ENCODE measurements around the gene FAT2. TPM values are rescaled to one million over a fixed set of nuclear protein-coding genes. Genes with fewer than 3 reads are reported as not detected.

The FAT2 gene
- total RNA-seq = under 0.01 and 0.10 TPM in 2 replicates
- 0.26 TPM for polyA plus RNA-seq (2012)

DNA sequence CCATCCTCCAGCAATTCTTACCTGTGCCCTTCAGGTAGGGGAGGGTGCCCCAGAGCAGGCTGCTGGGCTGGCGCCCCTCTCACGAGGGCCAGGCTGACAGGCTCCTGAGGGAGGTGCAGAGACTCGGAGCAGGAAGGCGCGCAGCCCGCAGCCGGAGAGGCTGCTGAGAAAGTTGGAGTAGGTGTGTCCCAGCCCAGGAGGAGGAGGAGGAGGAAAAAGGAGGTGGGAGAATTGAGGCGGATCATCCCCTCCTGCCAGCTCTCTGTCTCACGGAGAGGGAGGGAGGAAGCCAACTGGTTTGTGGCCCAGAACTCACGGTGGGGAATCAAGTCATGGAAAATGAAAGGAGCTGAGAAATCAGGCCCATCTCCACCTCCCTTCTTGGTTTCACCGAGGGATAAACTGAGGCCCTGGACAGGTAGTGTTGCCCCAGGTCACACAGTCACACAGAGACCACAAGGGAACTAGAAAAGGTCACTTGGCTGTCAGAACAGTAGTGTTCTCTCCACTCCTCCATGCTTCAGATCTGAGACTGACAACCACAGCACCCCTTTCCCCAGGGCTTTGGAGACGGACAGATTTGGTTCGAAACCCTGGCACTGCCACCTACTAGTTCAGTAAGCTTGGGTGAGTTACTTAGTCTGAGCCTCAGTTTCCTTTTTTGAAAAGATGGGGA lies at the start of gene FAT2:
FAT2 (minus strand) TSS at position 188 of the 676 bp plus-strand sequence. CDS start 22,400 bp downstream, outside the sequence.
- no peak for DNase-seq (ENCODE audit: low read depth)

GRCh38 chr5:151638619-151639018 lies 47.5 kb upstream of the FAT2 start:
- no peak for DNase-seq (ENCODE audit: low read depth)

DNA sequence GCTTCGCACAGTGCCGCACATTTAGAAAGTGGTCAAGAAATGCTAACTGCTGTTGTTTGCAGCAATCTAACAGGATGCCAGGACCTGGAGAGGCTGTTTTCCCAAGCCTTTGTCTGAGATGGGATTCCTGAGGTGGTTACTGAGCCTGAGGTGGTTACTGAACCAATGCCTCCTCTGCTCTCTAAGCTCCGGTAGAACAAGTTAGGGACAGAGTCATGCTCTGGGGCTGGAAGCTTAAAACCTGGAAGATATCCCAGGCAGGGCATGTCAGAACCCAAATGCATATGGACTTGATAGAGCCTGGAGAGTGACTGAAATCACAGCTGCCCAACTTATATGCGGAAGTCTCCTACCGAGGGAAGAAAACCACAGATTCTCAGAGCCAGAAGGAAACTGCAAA lies 46.5 kb upstream of the FAT2 start:
- no peak for DNase-seq (ENCODE audit: low read depth)

DNA sequence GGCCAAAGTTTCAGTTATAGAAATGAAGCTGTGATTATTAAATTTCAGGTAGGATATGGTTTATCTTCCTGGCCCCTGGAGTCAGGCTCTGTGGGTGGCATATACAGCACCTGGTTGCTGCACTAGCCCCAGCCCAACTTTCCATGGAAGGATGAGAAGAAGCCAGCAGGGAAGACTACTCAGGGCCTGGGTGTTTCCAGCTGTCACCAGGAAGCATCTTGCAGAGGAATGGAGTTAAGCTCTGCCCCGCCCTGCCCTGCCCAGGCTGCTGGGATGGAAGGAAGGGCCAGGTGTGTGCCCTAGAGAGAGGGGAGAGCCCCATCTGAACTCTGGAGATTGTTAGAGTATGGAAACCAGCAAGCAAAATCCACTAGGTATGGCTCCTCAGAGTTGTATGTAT lies 42.8 kb upstream of the FAT2 start:
- DNase-seq (ENCODE audit: low read depth) = no peak

- DNase-seq (ENCODE audit: low read depth) = no peak
These were observed 41.8 kb upstream of the FAT2 start for GRCh38 chr5:151632941-151633340.

GRCh38 chr5:151632524-151632923 lies 41.4 kb upstream of the FAT2 start:
- no peak for DNase-seq (ENCODE audit: low read depth)

- DNase-seq (ENCODE audit: low read depth) = no peak
These were observed 40.8 kb upstream of the FAT2 start for GRCh38 chr5:151631941-151632340.

DNA sequence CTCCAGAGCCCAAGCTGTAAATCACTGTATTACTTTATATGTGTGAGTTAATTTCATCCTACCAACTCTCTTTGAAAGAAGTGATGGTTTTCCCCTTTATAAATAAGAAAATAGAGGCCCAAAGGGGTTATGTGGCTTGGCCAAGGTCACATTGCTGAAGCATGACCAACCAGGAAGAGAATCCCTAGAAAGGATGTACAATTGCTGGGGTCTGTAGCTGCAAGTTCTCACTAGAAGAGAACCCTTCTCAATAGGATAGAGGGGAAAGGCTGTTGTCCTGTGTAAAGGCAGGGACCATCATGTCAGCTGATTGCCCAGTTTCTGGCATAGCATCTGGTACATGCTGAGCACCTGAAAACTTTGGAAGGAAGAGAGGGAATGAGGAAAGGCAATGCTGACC lies 39.0 kb upstream of the FAT2 start:
- no peak for DNase-seq (ENCODE audit: low read depth)

- peak; percentile 32 for DNase-seq (ENCODE audit: low read depth)
These were observed 37.1 kb upstream of the FAT2 start for GRCh38 chr5:151628112-151628823.

DNA sequence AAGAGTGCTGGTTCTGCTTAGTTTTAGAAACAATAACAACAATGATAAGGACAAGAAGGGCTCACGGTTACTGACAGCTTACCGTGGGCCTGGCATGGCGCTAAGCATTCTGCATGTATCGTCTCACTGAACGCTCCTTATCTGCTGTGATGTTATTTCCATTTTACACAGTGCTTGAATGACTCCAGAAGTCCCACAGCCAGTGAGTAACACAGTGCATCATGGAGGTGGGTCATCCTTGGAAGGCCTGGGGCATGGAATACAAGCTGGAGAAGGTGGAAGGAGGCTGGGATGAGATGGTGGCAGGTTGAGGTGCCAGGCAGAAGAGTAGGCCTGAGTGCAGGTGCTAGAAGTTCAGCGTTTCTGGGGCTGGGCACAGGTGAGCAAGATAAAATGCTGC lies 36.5 kb upstream of the FAT2 start:
- no peak for DNase-seq (ENCODE audit: low read depth)

DNA sequence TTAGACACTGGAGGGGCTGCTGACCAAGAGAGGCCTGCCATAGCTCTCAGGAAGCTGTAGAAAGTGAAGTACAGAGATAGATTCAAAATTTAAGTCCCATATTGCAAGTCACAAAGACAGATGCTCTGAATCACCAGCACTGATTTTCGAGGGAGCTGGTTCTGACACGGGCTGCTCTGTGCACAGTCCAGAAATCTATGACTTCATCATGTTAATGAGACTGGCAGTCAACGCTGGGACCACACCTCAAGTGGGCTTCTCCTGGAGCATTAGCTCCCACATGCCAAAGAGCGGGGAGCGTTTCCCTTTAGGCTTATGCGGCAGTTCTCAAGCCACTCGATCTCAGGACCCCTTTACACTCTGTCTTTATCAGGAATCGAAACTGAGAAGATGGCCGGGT lies 34.2 kb upstream of the FAT2 start:
- no peak for DNase-seq (ENCODE audit: low read depth)

DNA sequence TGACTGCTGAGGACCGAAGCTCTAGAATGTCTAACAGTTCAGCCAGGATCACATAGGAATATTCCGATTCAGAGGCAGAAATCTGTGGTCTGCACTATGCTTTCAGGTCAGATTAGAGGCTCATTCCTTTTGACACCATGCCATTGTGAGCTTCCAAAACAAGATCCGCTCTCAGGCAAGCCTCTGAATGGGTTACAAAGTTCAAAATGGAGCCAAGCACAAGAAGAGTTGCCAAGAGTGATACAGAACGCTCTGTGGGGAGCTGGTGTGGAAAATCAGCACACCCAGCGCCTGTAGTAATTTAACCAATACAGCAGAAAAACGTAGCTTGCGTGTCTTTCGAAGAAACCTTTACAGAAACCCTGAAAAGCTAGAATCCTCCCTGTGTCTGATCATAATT lies 33.3 kb upstream of the FAT2 start:
- no peak for DNase-seq (ENCODE audit: low read depth)

DNA sequence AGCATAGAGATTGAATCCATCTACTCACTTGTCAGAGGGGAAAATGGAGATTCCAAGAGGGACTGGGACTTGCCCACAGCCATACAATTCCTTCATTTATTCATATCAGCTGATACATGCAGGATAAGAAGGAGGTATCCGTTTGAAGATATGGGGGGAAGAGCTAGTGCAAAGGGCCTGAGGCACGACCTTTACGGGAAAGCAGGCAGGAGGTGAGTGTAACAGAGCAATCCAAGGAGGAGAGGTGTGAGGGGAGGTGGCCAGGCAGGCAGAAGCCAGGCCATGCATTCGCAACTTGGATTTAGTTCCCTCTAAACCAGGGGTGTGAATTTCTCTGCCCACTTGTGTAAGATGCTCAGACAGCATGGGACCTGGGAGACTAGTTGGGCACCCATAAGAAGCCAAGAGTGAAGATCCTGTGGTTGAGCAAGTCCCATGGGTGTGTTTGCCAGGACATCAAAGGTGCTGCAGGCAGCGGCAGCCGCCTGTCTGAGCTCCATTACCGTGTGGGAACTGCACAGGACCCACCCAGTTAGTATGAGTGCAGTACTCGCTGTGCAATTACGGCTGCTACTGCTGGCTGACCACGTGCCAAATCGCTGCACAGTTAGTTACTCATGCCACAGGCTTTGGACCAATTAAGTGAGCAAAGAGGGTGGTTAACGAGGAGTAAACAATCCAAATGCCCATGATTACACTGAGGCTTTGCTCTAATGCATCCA lies 31.4 kb upstream of the FAT2 start:
- no peak for DNase-seq (ENCODE audit: low read depth)

DNA sequence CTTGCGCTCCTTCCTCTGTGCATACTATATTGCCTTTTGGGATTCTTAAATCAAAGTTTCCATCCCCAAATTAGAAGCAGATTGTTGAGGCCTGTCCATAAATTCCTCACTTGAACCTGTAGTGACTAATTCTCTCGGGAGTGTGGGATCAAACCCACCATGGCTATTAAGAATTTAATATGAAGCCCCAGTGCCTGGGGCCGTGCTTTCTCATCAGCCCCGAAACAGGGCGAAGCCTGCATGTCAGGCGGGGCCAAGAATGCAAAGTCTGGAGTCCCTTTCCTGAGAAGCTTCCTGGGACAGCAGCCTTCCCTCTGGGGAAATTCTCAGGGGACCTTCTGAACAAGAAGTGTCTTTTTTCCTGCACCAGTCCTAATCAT lies 29.3 kb upstream of the FAT2 start:
- no peak for DNase-seq (ENCODE audit: low read depth)

DNA sequence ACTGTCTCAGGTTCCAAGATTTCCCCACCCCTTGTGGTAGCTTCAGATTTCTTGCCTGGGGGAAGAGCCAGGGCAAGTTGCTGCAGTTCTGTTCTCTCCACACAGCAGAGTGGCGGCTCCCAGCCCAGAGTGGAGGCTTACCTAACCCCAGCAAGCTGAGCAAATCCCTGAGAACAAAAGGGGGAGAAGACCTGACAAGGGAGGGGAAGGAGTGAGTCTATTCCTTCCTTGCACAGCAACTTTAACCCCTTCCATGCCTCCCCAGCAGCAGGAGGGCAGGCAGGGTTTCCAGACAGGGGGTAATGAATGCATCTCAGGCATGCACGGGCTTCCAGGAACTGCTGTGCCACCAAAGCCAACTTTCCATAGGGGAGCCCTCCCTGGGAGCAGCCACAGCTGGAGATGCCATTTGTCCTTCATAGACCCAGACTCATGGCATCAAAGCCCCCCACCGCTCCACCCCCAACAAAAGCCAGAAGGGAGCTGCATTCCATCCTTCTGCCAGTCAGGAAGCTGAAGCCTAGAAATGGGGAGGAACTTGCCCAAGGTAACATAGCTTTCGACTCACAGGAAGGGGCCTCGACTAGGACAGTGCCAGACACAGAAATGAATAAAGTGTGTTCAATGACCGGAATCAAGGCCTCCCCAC lies 28.8 kb upstream of the FAT2 start:
- peak; percentile 30 for DNase-seq (ENCODE audit: low read depth)

GRCh38 chr5:151618907-151619306 lies 27.8 kb upstream of the FAT2 start:
- DNase-seq (ENCODE audit: low read depth) = no peak

GRCh38 chr5:151617841-151618710 lies 26.9 kb upstream of the FAT2 start:
- DNase-seq (ENCODE audit: low read depth) = no peak

GRCh38 chr5:151617383-151617840 lies 26.3 kb upstream of the FAT2 start:
- DNase-seq (ENCODE audit: low read depth) = no peak

- DNase-seq (ENCODE audit: low read depth) = no peak
These were observed 24.3 kb upstream of the FAT2 start for GRCh38 chr5:151615431-151615830.

- no peak for DNase-seq (ENCODE audit: low read depth)
These were observed 23.4 kb upstream of the FAT2 start for GRCh38 chr5:151614565-151614964.

Measured in myocyte (in vitro differentiated cells).